HG03378 (cell line): ENCODE data around the gene CSPG4.

Source experiments
- ATAC-seq: cut with Tn5 transposase; IDR thresholded peaks from one replicate; pipeline ENCODE4 v1.9.1; 2021; ENCODE audit warnings: mild to moderate bottlenecking, moderate library complexity; ENCODE audit not compliant: unreplicated experiment

The CSPG4 gene

GRCh38 chr15:75672646-75673425 lies 39.8 kb downstream of the CSPG4 start:
- ATAC-seq = no peak

GRCh38 chr15:75671730-75672602 lies 40.7 kb downstream of the CSPG4 start:
- ATAC-seq = no peak

- no peak for ATAC-seq
These were observed 42.8 kb downstream of the CSPG4 start for GRCh38 chr15:75669879-75670212.

- ATAC-seq = no peak
These were observed 43.3 kb downstream of the CSPG4 start for GRCh38 chr15:75669191-75669878.

- no peak for ATAC-seq
These were observed 45.7 kb downstream of the CSPG4 start for GRCh38 chr15:75666823-75667501.

- ATAC-seq = no peak
These were observed 48.7 kb downstream of the CSPG4 start for GRCh38 chr15:75663931-75664421.

- ATAC-seq = no peak
These were observed 49.7 kb downstream of the CSPG4 start for GRCh38 chr15:75662823-75663519.

GRCh38 chr15:75661756-75662140 lies 50.9 kb downstream of the CSPG4 start:
- no peak for ATAC-seq

- no peak for ATAC-seq
These were observed 51.4 kb downstream of the CSPG4 start for GRCh38 chr15:75661100-75661755.

GRCh38 chr15:75659928-75660645 lies 52.6 kb downstream of the CSPG4 start:
- no peak for ATAC-seq

- ATAC-seq = no peak
These were observed 53.4 kb downstream of the CSPG4 start for GRCh38 chr15:75659141-75659771.

- no peak for ATAC-seq
These were observed 55.8 kb downstream of the CSPG4 start for GRCh38 chr15:75656813-75657212.

GRCh38 chr15:75656331-75656730 lies 56.3 kb downstream of the CSPG4 start:
- ATAC-seq = no peak

GRCh38 chr15:75655931-75656330 lies 56.7 kb downstream of the CSPG4 start:
- ATAC-seq = no peak

GRCh38 chr15:75654201-75654907 lies 58.3 kb downstream of the CSPG4 start:
- ATAC-seq = no peak

- ATAC-seq = no peak
These were observed 59.2 kb downstream of the CSPG4 start for GRCh38 chr15:75653347-75653913.

- ATAC-seq = no peak
These were observed 60.7 kb downstream of the CSPG4 start for GRCh38 chr15:75651810-75652543.
